Cardiac fibroblast (primary cell): Measurements from ENCODE around the gene PDE11A.

Source experiments
- DNase-seq, 2 donors: peaks; one replicate each; pipeline versions ENCODE4 v3.0.0 to v3.0.0-alpha.2; 2010; ENCODE audit warnings: low read depth in 2 of 2
- H3K4me3 ChIP-seq, 2 donors: replicated peaks in 1 of 2; 1 replicate in 1 of 2; 2 replicates in 1 of 2; pipeline ENCODE4 v1.5.1; 2011; ENCODE audit warnings: low read depth in 2 of 2, low read length in 2 of 2, mild to moderate bottlenecking in 2 of 2, moderate library complexity in 1 of 2
- CTCF ChIP-seq: IDR thresholded peaks from one replicate; pipeline ENCODE4 v1.5.1; 2011; ENCODE audit warnings: low read depth, mild to moderate bottlenecking, low read length, inconsistent platforms

Gene PDE11A

GRCh38 chr2:177889818-177890460, 182.6 kb downstream of the PDE11A start:
- no peak overlapping the region for H3K4me3 ChIP-seq
- DNase-seq: no peak
- TF ChIP-seq CTCF: no peak

GRCh38 chr2:177888581-177888980, 184.0 kb downstream of the PDE11A start:
- no peak for TF ChIP-seq CTCF

DNA sequence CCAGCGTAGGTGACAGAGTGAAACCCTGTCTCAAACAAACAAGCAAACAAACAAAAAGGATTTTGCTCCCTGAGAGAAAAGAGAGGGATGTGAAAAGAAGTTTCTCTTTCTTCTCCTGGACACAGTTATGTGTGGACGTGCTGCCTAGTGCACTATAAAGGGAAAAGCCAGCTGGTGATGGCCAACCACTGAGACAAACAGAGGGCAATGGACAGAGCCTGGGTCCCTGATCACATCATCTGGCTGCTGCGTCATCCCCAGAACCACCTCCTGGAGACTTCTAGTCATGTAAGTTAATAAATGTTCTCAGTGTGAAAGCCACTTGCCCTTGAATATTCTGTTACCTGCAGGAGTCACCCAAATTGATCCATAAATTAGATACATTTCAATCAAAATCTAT, 184.9 kb downstream of the PDE11A start:
- H3K4me3 ChIP-seq: no peak overlapping the region
- DNase-seq: no peak
- TF ChIP-seq CTCF: no peak

More at GRCh38 chr2:177888581-177888980, 184.0 kb downstream of the PDE11A start:
- no peak for DNase-seq
- H3K4me3 ChIP-seq: no peak overlapping the region

DNA sequence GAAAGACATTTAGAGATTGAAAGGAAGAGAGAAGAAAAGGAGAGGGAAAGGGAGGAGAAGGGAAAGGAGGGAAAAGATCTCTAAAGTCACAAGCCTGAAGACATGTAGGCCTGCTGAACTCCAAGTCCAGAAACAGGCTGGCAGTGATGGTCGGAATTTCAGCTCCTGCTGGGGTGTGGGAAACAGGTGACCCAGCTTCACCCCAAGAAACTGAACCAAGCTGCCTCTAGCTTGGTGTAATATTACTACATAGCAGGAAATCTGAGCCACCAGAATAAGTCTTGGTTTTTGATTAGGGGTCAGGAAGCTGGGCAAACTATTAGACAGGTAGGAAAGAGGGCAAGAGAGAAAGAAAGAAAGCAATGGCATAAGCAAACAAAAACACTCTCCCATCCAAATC, 185.8 kb downstream of the PDE11A start:
- no peak overlapping the region for H3K4me3 ChIP-seq
- no peak for TF ChIP-seq CTCF
- no peak for DNase-seq

- H3K4me3 ChIP-seq: no peak overlapping the region
- DNase-seq: no peak
- no peak for TF ChIP-seq CTCF
Measured at GRCh38 chr2:177885828-177886466, 186.6 kb downstream of the PDE11A start.

DNA sequence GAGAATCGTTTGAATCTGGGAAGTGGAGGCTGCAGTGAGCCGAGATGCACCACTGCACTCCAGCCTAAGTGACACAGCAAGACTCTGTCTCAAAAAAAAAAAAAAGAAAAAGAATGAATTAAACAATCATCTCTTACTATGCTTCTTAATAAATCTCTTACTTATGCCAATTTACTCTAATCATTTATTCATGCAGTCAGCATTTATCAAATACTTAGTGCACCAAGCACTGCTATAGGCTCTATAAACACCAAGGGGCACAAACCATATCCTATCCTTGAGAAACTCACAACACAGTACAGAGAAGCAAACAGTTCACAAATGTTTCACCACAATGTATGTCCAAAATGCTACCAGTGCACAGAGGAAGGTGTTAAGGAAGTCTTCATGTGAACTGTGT, 189.4 kb downstream of the PDE11A start:
- no peak overlapping the region for H3K4me3 ChIP-seq
- DNase-seq: no peak
- no peak for TF ChIP-seq CTCF

DNA sequence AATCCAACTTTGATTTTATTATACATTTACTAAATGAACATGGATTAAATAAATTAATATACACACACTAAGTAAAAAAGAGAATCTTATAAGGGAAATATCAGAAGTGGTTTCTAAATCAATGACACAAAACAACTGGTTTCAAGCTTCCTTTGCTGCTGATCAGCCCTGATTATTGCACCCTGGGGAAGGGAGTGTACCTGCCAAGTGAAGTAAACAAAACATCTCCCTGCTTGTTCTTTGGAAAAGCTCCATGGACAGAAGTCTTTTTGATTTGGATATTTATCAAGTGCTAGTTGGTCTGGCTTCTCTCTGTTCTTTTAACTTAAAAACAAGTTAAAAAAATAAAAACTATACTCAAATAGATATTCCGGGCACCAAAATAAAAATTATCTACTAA, 190.1 kb downstream of the PDE11A start:
- no peak for TF ChIP-seq CTCF
- DNase-seq: no peak
- H3K4me3 ChIP-seq: no peak overlapping the region
